Caco-2 (cell line): Measurements from ENCODE around the gene TSHZ3. TPM values are rescaled to one million over a fixed set of nuclear protein-coding genes. Genes with fewer than 3 reads are reported as not detected.
A peak's percentile ranks its signal among the peaks of the same experiment; 100 is the strongest.

Experiments
- BruUV-seq: library from RNA; stranded (reverse); fragments of 400-500 nt; replicated peaks from 2 replicates; lab custom pipeline; 2021; lab: Mats Ljungman, UMichigan
- CTCF ChIA-PET: fragments of 300-600 bp; sonication (Branson Sonifier 250); formaldehyde crosslinking; loops from one replicate; lab custom pipeline; 2022; ENCODE audit warnings: antibody characterized with exemption; lab: Charles Lee
- POLR2A ChIA-PET: fragments of 300-600 bp; sonication (Branson Sonifier 250); formaldehyde crosslinking; loops from one replicate; lab custom pipeline; 2022; ENCODE audit warnings: antibody characterized with exemption; lab: Charles Lee
- DNase-seq, 2 experiments: peaks; one replicate each; pipeline versions ENCODE4 v3.0.0 to v3.0.0-alpha.2; 2020 to 2022
- H3K27me3 ChIP-seq: replicated peaks from 2 replicates; pipeline ENCODE4 v1.6.0; 2011; ENCODE audit warnings: low read length; ENCODE audit not compliant: control insufficient read depth, insufficient read depth
- H3K36me3 ChIP-seq: 2 replicates; pipeline ENCODE4 v1.5.1; 2011; ENCODE audit warnings: low read length; ENCODE audit not compliant: control insufficient read depth, insufficient read depth
- H3K4me1 ChIP-seq: fragments of 250-450 bp; sonication (Bioruptor Pico); 2 replicates; pipeline ENCODE4 v1.5.1; 2020; ENCODE audit warnings: mild to moderate bottlenecking
- H3K4me3 ChIP-seq: 2 replicates; pipeline ENCODE4 v1.5.1; 2011; ENCODE audit warnings: low read depth, mild to moderate bottlenecking, control low read depth, low read length
- H3K9me3 ChIP-seq: fragments of 250-450 bp; sonication (Bioruptor Pico); 2 replicates; pipeline ENCODE4 v1.5.1; 2020; ENCODE audit warnings: mild to moderate bottlenecking, moderate library complexity
- H3K27ac Mint-ChIP-seq: one replicate; pipeline ENCODE4 v1.8.0; 2022; ENCODE audit warnings: mixed read lengths; ENCODE audit not compliant: unreplicated experiment
- H3K27me3 Mint-ChIP-seq: one replicate; pipeline ENCODE4 v1.8.0; 2022; ENCODE audit warnings: mixed read lengths; ENCODE audit not compliant: insufficient read depth, unreplicated experiment
- H3K36me3 Mint-ChIP-seq: one replicate; pipeline ENCODE4 v1.8.0; 2022; ENCODE audit warnings: mild to moderate bottlenecking, mixed read lengths; ENCODE audit not compliant: insufficient read depth, unreplicated experiment
- H3K4me1 Mint-ChIP-seq: one replicate; pipeline ENCODE4 v1.8.0; 2022; ENCODE audit warnings: low read depth, mixed read lengths; ENCODE audit not compliant: unreplicated experiment
- H3K4me3 Mint-ChIP-seq: one replicate; pipeline ENCODE4 v1.8.0; 2022; ENCODE audit warnings: mild to moderate bottlenecking, moderate library complexity, mixed read lengths; ENCODE audit not compliant: unreplicated experiment
- H3K9me3 Mint-ChIP-seq: one replicate; pipeline ENCODE4 v1.8.0; 2022; ENCODE audit warnings: mixed read lengths; ENCODE audit not compliant: unreplicated experiment
- CTCF ChIP-seq, 2 experiments: fragments of 200-600 bp in 1 of 2; IDR thresholded peaks; 1 replicate in 1 of 2; 2 replicates in 1 of 2; pipeline versions ENCODE4 v1.5.1 to v1.8.0; 2011 to 2022; ENCODE audit warnings: antibody characterized with exemption in 1 of 2, control low read depth in 1 of 2, inconsistent platforms in 1 of 2, low read depth in 1 of 2, low read length in 1 of 2, mild to moderate bottlenecking in 1 of 2, moderate library complexity in 1 of 2; ENCODE audit not compliant: insufficient read depth in 1 of 2, severe bottlenecking in 1 of 2, unreplicated experiment in 1 of 2
- intact Hi-C: fragments of 100-400 bp; cut with micrococcal nuclease; formaldehyde crosslinking; loops from one replicate; pipeline ENCODE4 v1.10.0; 2022; ENCODE audit not compliant: unreplicated experiment
- total RNA-seq: library from RNA; stranded (reverse); gene quantifications from 2 replicates; pipeline ENCODE4 v1.2.3, GENCODE V29; 2022

The TSHZ3 gene
- total RNA-seq, 1 experiment from 2014 or later = not detected

GRCh38 chr19:31300422-31300821 is 48.8 kb downstream of the TSHZ3 start:
- DNase-seq = no peak
- ChIA-PET POLR2A (no interaction called here), CTCF (no interaction called here)
- intact Hi-C loops = no loop called here
- H3K4me1 Mint-ChIP-seq = no peaks in the 10 kb centered on the region
- no peak overlapping the region for H3K4me3 Mint-ChIP-seq
- peaks cover 3% of the 10 kb centered on the region for H3K27me3 Mint-ChIP-seq
- H3K27ac Mint-ChIP-seq = no peak overlapping the region
- Histone ChIP-seq H3K4me1 (no peaks in the 10 kb centered on the region), H3K27me3 (no peaks in the 10 kb centered on the region; the same call in 1 of the 2 replicates), H3K9me3 (no peaks in the 10 kb centered on the region), H3K4me3 (no peak overlapping the region), H3K36me3 (no peaks in the 10 kb centered on the region)
- H3K9me3 Mint-ChIP-seq = no peaks in the 10 kb centered on the region
- BruUV-seq = no TSS peak
- TF ChIP-seq CTCF (IDR thresholded peaks at IDR 0.05; ENCODE audit: insufficient read depth in 1 of 2, low read depth in 1 of 2, low read length in 1 of 2, severe bottlenecking in 1 of 2, unreplicated experiment in 1 of 2) = no peak
- no peaks in the 10 kb centered on the region for H3K36me3 Mint-ChIP-seq

- intact Hi-C loops = no loop called here
- Mint-ChIP-seq H3K4me1 (no peaks in the 10 kb centered on the region), H3K4me3 (no peak overlapping the region), H3K36me3 (no peaks in the 10 kb centered on the region), H3K27me3 (peaks cover 3% of the 10 kb centered on the region), H3K27ac (no peak overlapping the region), H3K9me3 (no peaks in the 10 kb centered on the region)
- Histone ChIP-seq H3K27me3 (no peaks in the 10 kb centered on the region; the same call in 1 of the 2 replicates), H3K4me3 (no peak overlapping the region), H3K36me3 (no peaks in the 10 kb centered on the region), H3K9me3 (no peaks in the 10 kb centered on the region), H3K4me1 (no peaks in the 10 kb centered on the region)
- no TSS peak for BruUV-seq
- ChIA-PET CTCF (no interaction called here), POLR2A (no interaction called here)
- TF ChIP-seq CTCF (IDR thresholded peaks at IDR 0.05; ENCODE audit: insufficient read depth in 1 of 2, low read depth in 1 of 2, low read length in 1 of 2, severe bottlenecking in 1 of 2, unreplicated experiment in 1 of 2) = no peak
- DNase-seq = no peak
These were observed 49.6 kb downstream of the TSHZ3 start for GRCh38 chr19:31299665-31300064.

- Histone ChIP-seq H3K9me3 (no peaks in the 10 kb centered on the region), H3K36me3 (no peaks in the 10 kb centered on the region)
- CTCF ChIA-PET = no interaction called here
These were observed 51.2 kb downstream of the TSHZ3 start for GRCh38 chr19:31297991-31298390.

More at GRCh38 chr19:31297991-31298390, 51.2 kb downstream of the TSHZ3 start:
- no peaks in the 10 kb centered on the region for H3K4me1 ChIP-seq
- Mint-ChIP-seq H3K27me3 (peaks cover 3% of the 10 kb centered on the region), H3K9me3 (peaks cover 8% of the 10 kb centered on the region), H3K27ac (no peak overlapping the region), H3K36me3 (no peaks in the 10 kb centered on the region), H3K4me3 (no peak overlapping the region), H3K4me1 (no peaks in the 10 kb centered on the region)
- intact Hi-C loops = no loop called here
- H3K27me3 ChIP-seq = no peaks in the 10 kb centered on the region; the same call in 1 of the 2 replicates
- no TSS peak for BruUV-seq
- no peak overlapping the region for H3K4me3 ChIP-seq
- TF ChIP-seq CTCF (IDR thresholded peaks at IDR 0.05; ENCODE audit: insufficient read depth in 1 of 2, low read depth in 1 of 2, low read length in 1 of 2, severe bottlenecking in 1 of 2, unreplicated experiment in 1 of 2) = no peak
- POLR2A ChIA-PET = no interaction called here
- DNase-seq = peak in 1 of 2 experiments; percentile 16
